ENCODE measurements around the gene CMSS1. TPM values are rescaled to one million over a fixed set of nuclear protein-coding genes. Genes with fewer than 3 reads are reported as not detected.
A peak's percentile ranks its signal among the peaks of the same experiment; 100 is the strongest.

The CMSS1 gene
- total and polyA plus RNA-seq, 3 donors from 2014 or later, result 24.6 to 47.9 (median 24.9) TPM

- Histone ChIP-seq H3K27ac (no peak overlapping the region), H3K27me3 (no peaks in the 10 kb centered on the region), H3K4me3 (no peak overlapping the region), H3K36me3 (ENCODE audit: low read depth, missing control alignments) (no peaks in the 10 kb centered on the region), H3K4me1 (no peaks in the 10 kb centered on the region), H3K9me3 (no peaks in the 10 kb centered on the region)
- no peak for DNase-seq
- no peak for TF ChIP-seq POLR2A (IDR thresholded peaks at IDR 0.05)
- TF ChIP-seq, protein P1, sequence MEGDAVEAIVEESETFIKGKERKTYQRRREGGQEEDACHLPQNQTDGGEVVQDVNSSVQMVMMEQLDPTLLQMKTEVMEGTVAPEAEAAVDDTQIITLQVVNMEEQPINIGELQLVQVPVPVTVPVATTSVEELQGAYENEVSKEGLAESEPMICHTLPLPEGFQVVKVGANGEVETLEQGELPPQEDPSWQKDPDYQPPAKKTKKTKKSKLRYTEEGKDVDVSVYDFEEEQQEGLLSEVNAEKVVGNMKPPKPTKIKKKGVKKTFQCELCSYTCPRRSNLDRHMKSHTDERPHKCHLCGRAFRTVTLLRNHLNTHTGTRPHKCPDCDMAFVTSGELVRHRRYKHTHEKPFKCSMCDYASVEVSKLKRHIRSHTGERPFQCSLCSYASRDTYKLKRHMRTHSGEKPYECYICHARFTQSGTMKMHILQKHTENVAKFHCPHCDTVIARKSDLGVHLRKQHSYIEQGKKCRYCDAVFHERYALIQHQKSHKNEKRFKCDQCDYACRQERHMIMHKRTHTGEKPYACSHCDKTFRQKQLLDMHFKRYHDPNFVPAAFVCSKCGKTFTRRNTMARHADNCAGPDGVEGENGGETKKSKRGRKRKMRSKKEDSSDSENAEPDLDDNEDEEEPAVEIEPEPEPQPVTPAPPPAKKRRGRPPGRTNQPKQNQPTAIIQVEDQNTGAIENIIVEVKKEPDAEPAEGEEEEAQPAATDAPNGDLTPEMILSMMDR (IDR thresholded peaks at IDR 0.05), result no peak
- intact Hi-C loops (cut with DNase I; ENCODE audit: low total_unique reads), result no loop called here
- 89 to 97% methylated on average over 1 of the region's 1 CpG for WGBS, 2 donors
Measured at GRCh38 chr3:100010087-100010417, 192.4 kb downstream of the CMSS1 start.

GRCh38 chr3:100018806-100019205 lies 201.1 kb downstream of the CMSS1 start:
- Histone ChIP-seq H3K27me3 (no peaks in the 10 kb centered on the region), H3K4me1 (peaks cover 5% of the 10 kb centered on the region), H3K9me3 (no peaks in the 10 kb centered on the region), H3K27ac (no peak overlapping the region), H3K4me3 (no peak overlapping the region), H3K36me3 (ENCODE audit: low read depth, missing control alignments) (no peaks in the 10 kb centered on the region)
- TF ChIP-seq, protein P1 (IDR thresholded peaks at IDR 0.05), result no peak
- no peak for TF ChIP-seq POLR2A (IDR thresholded peaks at IDR 0.05)
- intact Hi-C loops (cut with DNase I; ENCODE audit: low total_unique reads), result no loop called here
- no peak for DNase-seq

DNA sequence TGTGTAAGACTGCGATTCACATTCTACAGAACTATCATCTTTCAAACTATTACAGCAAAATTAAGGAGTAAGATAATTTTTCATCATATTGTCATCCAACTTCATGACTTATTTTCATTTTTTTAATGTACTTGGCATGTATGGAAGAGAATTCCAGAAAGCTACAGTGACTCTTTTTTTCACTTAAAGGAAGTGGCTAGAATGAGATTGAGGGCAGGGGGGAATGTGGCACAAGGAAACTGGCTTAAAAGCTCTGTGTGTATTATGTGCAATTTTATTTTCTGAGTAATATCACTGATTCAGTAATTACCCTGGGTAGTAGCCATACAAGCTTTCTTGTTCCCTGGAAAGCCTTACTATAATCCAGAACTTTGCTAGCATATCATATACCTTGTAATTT lies 202.1 kb downstream of the CMSS1 start:
- Histone ChIP-seq H3K27me3 (no peaks in the 10 kb centered on the region), H3K4me1 (peaks cover 14% of the 10 kb centered on the region), H3K4me3 (no peak overlapping the region), H3K9me3 (no peaks in the 10 kb centered on the region), H3K36me3 (ENCODE audit: low read depth, missing control alignments) (no peaks in the 10 kb centered on the region), H3K27ac (no peak overlapping the region)
- intact Hi-C loops (cut with DNase I; ENCODE audit: low total_unique reads), result no loop called here
- 87 to 94% methylated on average over 1 of the region's 1 CpG for WGBS, 2 donors
- no peak for TF ChIP-seq POLR2A (IDR thresholded peaks at IDR 0.05)
- TF ChIP-seq, protein P1 (IDR thresholded peaks at IDR 0.05), result no peak
- DNase-seq, result no peak

GRCh38 chr3:100020876-100021644 lies 203.4 kb downstream of the CMSS1 start:
- H3K27ac ChIP-seq, result peak overlapping the region in 1 of 2 donors; percentile 63
- peaks cover 23% of the 10 kb centered on the region for H3K4me1 ChIP-seq
- DNase-seq, result no peak
- no peak overlapping the region for H3K4me3 ChIP-seq
- TF ChIP-seq, protein P1 (IDR thresholded peaks at IDR 0.05), result no peak
- H3K36me3 ChIP-seq (ENCODE audit: low read depth, missing control alignments), result no peaks in the 10 kb centered on the region
- WGBS, 2 donors, result 66% methylated on average over 9 of the region's 9 CpGs
- H3K27me3 ChIP-seq, result no peaks in the 10 kb centered on the region
- intact Hi-C loops (cut with DNase I; ENCODE audit: low total_unique reads), result no loop called here
- H3K9me3 ChIP-seq, result no peaks in the 10 kb centered on the region

DNA sequence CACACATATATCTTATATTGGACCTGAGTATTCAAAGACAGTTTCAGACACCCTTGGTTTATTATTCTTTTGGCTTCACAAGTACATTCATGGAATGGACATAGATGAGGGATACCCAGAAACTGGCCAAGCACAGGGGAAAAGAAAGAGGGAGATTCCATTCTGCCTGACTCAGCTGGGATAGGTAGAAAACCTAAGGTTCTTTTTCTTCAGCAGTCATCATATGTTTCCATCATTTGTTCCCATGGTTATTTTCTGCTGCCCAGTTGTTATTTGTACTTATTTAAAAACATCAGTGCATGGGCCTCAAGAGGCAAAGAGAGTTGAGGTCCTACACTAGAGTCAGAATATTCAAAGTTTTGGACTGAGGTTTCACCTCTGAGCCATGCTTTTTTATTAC lies 204.8 kb downstream of the CMSS1 start:
- Histone ChIP-seq H3K27me3 (no peaks in the 10 kb centered on the region), H3K4me1 (peaks cover 23% of the 10 kb centered on the region), H3K27ac (no peak overlapping the region), H3K9me3 (no peaks in the 10 kb centered on the region), H3K4me3 (no peak overlapping the region), H3K36me3 (ENCODE audit: low read depth, missing control alignments) (no peaks in the 10 kb centered on the region)
- intact Hi-C loops (cut with DNase I; ENCODE audit: low total_unique reads), result no loop called here
- TF ChIP-seq POLR2A (IDR thresholded peaks at IDR 0.05), result no peak
- TF ChIP-seq, protein P1 (IDR thresholded peaks at IDR 0.05), result no peak
- DNase-seq, result no peak
